ENCODE results near the gene TGIF2.
"Not testable (repeated sequence)": the region's sequence is repeated elsewhere in the genome, so short reads cannot be mapped to it uniquely, and the experiment has no call there.

Gene TGIF2

GRCh38 chr20:36604952-36605398 is 31.6 kb downstream of the TGIF2 start:
- no peak for DNase-seq (ENCODE audit: low read depth, low spot score)
- peaks cover 5% of the 10 kb centered on the region; the same call in 1 of the 2 replicates for H3K36me3 ChIP-seq (ENCODE audit: control insufficient read depth, insufficient read depth, low read length)
- H3K27ac ChIP-seq (ENCODE audit: low read length) = no peak overlapping the region

GRCh38 chr20:36605399-36606157 is 32.2 kb downstream of the TGIF2 start, which contains the start of gene RAB5IF:
Gene RAB5IF (plus strand): TSS chr20:36605779. CDS start chr20:36605952, 173 bp downstream.
- H3K4me3 ChIP-seq (ENCODE audit: low read length) = peak within 1 kb of the TSS; percentile 90
- H3K27ac ChIP-seq (ENCODE audit: low read length) = no peak within 1 kb of the TSS

More at GRCh38 chr20:36604952-36605398, 31.6 kb downstream of the TGIF2 start:
- no peak overlapping the region for H3K4me3 ChIP-seq (ENCODE audit: low read length)
- WGBS (ENCODE audit: insufficient coverage, insufficient read length) = no CpG with 5 or more reads among the region's 15 CpGs
- no peaks in the 10 kb centered on the region for H3K9me3 ChIP-seq (ENCODE audit: control insufficient read depth, insufficient read depth, low read length)
- peaks cover 2% of the 10 kb centered on the region for H3K4me1 ChIP-seq (ENCODE audit: control insufficient read depth, insufficient read depth, low read length)
- no peaks in the 10 kb centered on the region for H3K27me3 ChIP-seq (ENCODE audit: control insufficient read depth, insufficient read depth, low read length)

DNA sequence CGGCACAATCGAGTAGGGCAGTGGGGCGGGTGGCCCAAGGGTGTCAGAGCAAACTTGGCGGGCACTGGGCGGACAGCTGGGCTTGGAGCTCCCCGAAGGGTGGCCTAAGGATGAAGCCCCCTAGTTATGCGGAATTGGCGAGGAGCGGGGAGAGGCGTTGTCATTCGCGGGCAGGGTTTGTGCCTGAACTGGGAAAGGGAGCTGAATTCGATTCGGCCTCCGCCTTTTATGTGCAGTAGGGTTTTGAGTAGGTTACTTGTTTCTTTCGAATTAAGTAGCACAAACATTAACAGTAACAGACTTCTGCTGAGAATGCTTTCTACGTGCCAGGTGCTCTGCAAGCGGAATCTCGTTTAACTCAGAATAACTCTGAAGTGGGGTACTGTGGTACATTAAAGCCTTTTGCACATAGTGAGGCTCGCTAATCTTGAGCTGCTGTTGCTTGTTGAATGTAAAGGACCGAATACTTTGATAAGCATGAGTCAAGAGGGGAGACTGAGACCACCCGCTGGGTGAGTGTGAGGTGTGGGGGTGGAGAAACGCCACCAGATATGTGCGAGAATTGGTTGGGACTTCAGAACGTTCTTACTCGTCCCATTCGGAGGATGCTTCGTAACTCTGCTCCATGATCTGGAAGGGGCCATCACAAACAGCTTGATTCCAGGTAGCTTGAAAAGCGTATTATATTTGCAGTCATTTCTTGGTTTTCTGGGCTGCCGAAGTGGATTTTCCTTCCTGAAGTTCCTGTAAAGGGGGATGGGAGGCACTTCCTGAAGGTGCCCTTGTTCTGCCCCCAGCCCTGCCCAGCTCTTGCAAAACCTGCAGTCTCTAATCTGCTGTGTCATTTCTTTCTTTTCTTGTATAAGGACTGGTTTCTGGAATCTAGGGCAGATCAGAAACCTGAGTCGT is 33.0 kb downstream of the TGIF2 start:
- peaks cover 2% of the 10 kb centered on the region for H3K4me1 ChIP-seq (ENCODE audit: control insufficient read depth, insufficient read depth, low read length)
- WGBS (ENCODE audit: insufficient coverage, insufficient read length) = no CpG with 5 or more reads among the region's 31 CpGs
- no peaks in the 10 kb centered on the region for H3K9me3 ChIP-seq (ENCODE audit: control insufficient read depth, insufficient read depth, low read length)
- no peak for DNase-seq (ENCODE audit: low read depth, low spot score)
- no peaks in the 10 kb centered on the region for H3K27me3 ChIP-seq (ENCODE audit: control insufficient read depth, insufficient read depth, low read length)
- H3K4me3 ChIP-seq (ENCODE audit: low read length) = peak overlapping the region; percentile 90
- no peak overlapping the region for H3K27ac ChIP-seq (ENCODE audit: low read length)
- H3K36me3 ChIP-seq (ENCODE audit: control insufficient read depth, insufficient read depth, low read length) = peaks cover 5% of the 10 kb centered on the region; the same call in 1 of the 2 replicates

More at GRCh38 chr20:36605399-36606157, 32.2 kb downstream of the TGIF2 start, which contains the start of gene RAB5IF:
- peaks cover 5% of the 10 kb centered on the region; the same call in 1 of the 2 replicates for H3K36me3 ChIP-seq (ENCODE audit: control insufficient read depth, insufficient read depth, low read length)
- peak; percentile 100 for DNase-seq (ENCODE audit: low read depth, low spot score)
- peaks cover 2% of the 10 kb centered on the region for H3K4me1 ChIP-seq (ENCODE audit: control insufficient read depth, insufficient read depth, low read length)
- H3K27me3 ChIP-seq (ENCODE audit: control insufficient read depth, insufficient read depth, low read length) = no peaks in the 10 kb centered on the region
- WGBS (ENCODE audit: insufficient coverage, insufficient read length) = no CpG with 5 or more reads among the region's 90 CpGs
- H3K9me3 ChIP-seq (ENCODE audit: control insufficient read depth, insufficient read depth, low read length) = no peaks in the 10 kb centered on the region

GRCh38 chr20:36607586-36608387 is 34.4 kb downstream of the TGIF2 start:
- Histone ChIP-seq H3K27ac (ENCODE audit: low read length) (no peak overlapping the region), H3K9me3 (ENCODE audit: control insufficient read depth, insufficient read depth, low read length) (no peaks in the 10 kb centered on the region), H3K36me3 (ENCODE audit: control insufficient read depth, insufficient read depth, low read length) (peaks cover 13% of the 10 kb centered on the region; the same call in 1 of the 2 replicates), H3K4me3 (ENCODE audit: low read length) (no peak overlapping the region), H3K27me3 (ENCODE audit: control insufficient read depth, insufficient read depth, low read length) (no peaks in the 10 kb centered on the region), H3K4me1 (ENCODE audit: control insufficient read depth, insufficient read depth, low read length) (peaks cover 2% of the 10 kb centered on the region)
- DNase-seq (ENCODE audit: low read depth, low spot score) = no peak
- no CpG with 5 or more reads among the region's 7 CpGs for WGBS (ENCODE audit: insufficient coverage, insufficient read length)

DNA sequence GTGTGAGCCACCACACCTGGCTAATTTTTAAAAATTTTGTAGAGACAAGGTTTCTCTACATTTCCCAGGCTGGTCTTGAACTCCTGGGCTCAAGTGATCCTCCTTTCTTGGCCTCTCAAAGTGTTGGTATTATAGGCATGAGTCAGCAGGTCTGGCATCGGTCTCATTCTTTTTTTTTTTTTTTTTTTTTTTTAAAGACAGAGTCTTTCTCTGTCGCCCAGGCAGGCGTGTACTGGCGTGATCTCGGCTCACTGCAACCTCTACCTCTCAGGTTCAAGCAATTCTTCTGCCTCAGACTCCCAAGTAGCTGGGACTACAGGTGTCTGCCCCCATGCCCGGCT is 35.0 kb downstream of the TGIF2 start:
- not testable (repeated sequence) for H3K9me3 ChIP-seq (ENCODE audit: control insufficient read depth, insufficient read depth, low read length); H3K27me3 ChIP-seq (ENCODE audit: control insufficient read depth, insufficient read depth, low read length); H3K4me1 ChIP-seq (ENCODE audit: control insufficient read depth, insufficient read depth, low read length); H3K4me3 ChIP-seq (ENCODE audit: low read length); DNase-seq (ENCODE audit: low read depth, low spot score); H3K27ac ChIP-seq (ENCODE audit: low read length)
- H3K36me3 ChIP-seq (ENCODE audit: control insufficient read depth, insufficient read depth, low read length) = peaks cover 16% of the 10 kb centered on the region; the same call in 1 of the 2 replicates
- no CpG with 5 or more reads among the region's 6 CpGs for whole genome bisulfite sequencing (ENCODE audit: insufficient coverage, insufficient read length)

- H3K36me3 ChIP-seq (ENCODE audit: control insufficient read depth, insufficient read depth, low read length) = peaks cover 20% of the 10 kb centered on the region; the same call in 1 of the 2 replicates
- H3K27me3 ChIP-seq (ENCODE audit: control insufficient read depth, insufficient read depth, low read length) = no peaks in the 10 kb centered on the region
- H3K4me3 ChIP-seq (ENCODE audit: low read length) = no peak overlapping the region
- whole genome bisulfite sequencing (ENCODE audit: insufficient coverage, insufficient read length) = no CpG with 5 or more reads among the region's 5 CpGs
- H3K9me3 ChIP-seq (ENCODE audit: control insufficient read depth, insufficient read depth, low read length) = no peaks in the 10 kb centered on the region
- no peak overlapping the region for H3K27ac ChIP-seq (ENCODE audit: low read length)
- no peak for DNase-seq (ENCODE audit: low read depth, low spot score)
- H3K4me1 ChIP-seq (ENCODE audit: control insufficient read depth, insufficient read depth, low read length) = no peaks in the 10 kb centered on the region
Observed at GRCh38 chr20:36611625-36612024, 38.2 kb downstream of the TGIF2 start.

DNA sequence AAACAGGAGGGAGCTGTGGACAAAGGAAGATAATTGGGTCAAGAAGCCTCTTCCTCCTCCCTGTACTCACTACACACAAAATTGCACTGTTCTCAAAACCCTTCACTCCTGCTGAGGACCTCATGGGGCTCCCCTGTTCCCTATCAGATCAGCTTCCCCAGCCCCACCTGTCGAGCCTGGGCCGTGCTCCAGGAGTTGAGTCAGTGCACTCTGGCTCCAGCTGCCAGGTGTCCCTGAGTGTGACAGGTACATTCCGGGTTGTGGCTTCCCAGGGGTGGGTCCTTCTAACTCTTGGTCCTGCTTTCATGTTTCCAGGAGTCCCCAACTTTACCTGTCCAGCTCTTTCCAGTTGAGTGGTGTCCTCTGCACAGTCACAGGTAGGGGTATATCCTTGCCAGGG is 40.6 kb downstream of the TGIF2 start:
- Histone ChIP-seq H3K4me1 (ENCODE audit: control insufficient read depth, insufficient read depth, low read length) (no peaks in the 10 kb centered on the region), H3K36me3 (ENCODE audit: control insufficient read depth, insufficient read depth, low read length) (peaks cover 20% of the 10 kb centered on the region; the same call in 1 of the 2 replicates), H3K27ac (ENCODE audit: low read length) (no peak overlapping the region), H3K9me3 (ENCODE audit: control insufficient read depth, insufficient read depth, low read length) (no peaks in the 10 kb centered on the region), H3K4me3 (ENCODE audit: low read length) (no peak overlapping the region), H3K27me3 (ENCODE audit: control insufficient read depth, insufficient read depth, low read length) (no peaks in the 10 kb centered on the region)
- no peak for DNase-seq (ENCODE audit: low read depth, low spot score)
- WGBS (ENCODE audit: insufficient coverage, insufficient read length) = no CpG with 5 or more reads among the region's 3 CpGs

- Histone ChIP-seq H3K36me3 (ENCODE audit: control insufficient read depth, insufficient read depth, low read length) (peaks cover 15% of the 10 kb centered on the region; the same call in 1 of the 2 replicates), H3K4me3 (ENCODE audit: low read length) (no peak overlapping the region)
Observed at GRCh38 chr20:36614781-36615557, 41.6 kb downstream of the TGIF2 start.

GRCh38 chr20:36620917-36621316 is 47.5 kb downstream of the TGIF2 start:
- Histone ChIP-seq H3K4me3 (ENCODE audit: low read length) (no peak overlapping the region), H3K27me3 (ENCODE audit: control insufficient read depth, insufficient read depth, low read length) (no peaks in the 10 kb centered on the region), H3K36me3 (ENCODE audit: control insufficient read depth, insufficient read depth, low read length) (no peaks in the 10 kb centered on the region), H3K27ac (ENCODE audit: low read length) (no peak overlapping the region), H3K4me1 (ENCODE audit: control insufficient read depth, insufficient read depth, low read length) (no peaks in the 10 kb centered on the region), H3K9me3 (ENCODE audit: control insufficient read depth, insufficient read depth, low read length) (no peaks in the 10 kb centered on the region)
- WGBS (ENCODE audit: insufficient coverage, insufficient read length) = no CpG with 5 or more reads among the region's 5 CpGs
- DNase-seq (ENCODE audit: low read depth, low spot score) = no peak

More at GRCh38 chr20:36614781-36615557, 41.6 kb downstream of the TGIF2 start:
- WGBS (ENCODE audit: insufficient coverage, insufficient read length) = no CpG with 5 or more reads among the region's 14 CpGs
- H3K27me3 ChIP-seq (ENCODE audit: control insufficient read depth, insufficient read depth, low read length) = no peaks in the 10 kb centered on the region
- no peaks in the 10 kb centered on the region for H3K4me1 ChIP-seq (ENCODE audit: control insufficient read depth, insufficient read depth, low read length)
- no peaks in the 10 kb centered on the region for H3K9me3 ChIP-seq (ENCODE audit: control insufficient read depth, insufficient read depth, low read length)
- no peak overlapping the region for H3K27ac ChIP-seq (ENCODE audit: low read length)
- DNase-seq (ENCODE audit: low read depth, low spot score) = no peak
